Endodermal cell (in vitro differentiated cells): Measurements from ENCODE around the gene ARHGEF40. TPM values are rescaled to one million over a fixed set of nuclear protein-coding genes. Genes with fewer than 3 reads are reported as not detected.

Experiments
- DNase-seq: peaks from one replicate; pipeline ENCODE4 v3.0.0-alpha.2; 2017
- H3K27ac ChIP-seq: 2 replicates; pipeline ENCODE4 v1.5.1; 2013; ENCODE audit warnings: mild to moderate bottlenecking, low read depth, low read length, moderate library complexity
- H3K27me3 ChIP-seq: 2 replicates; pipeline ENCODE4 v1.6.1; 2013; ENCODE audit warnings: mild to moderate bottlenecking, low read length, moderate library complexity; ENCODE audit not compliant: insufficient read depth, control insufficient read depth, poor library complexity, severe bottlenecking
- H3K36me3 ChIP-seq: 2 replicates; pipeline ENCODE4 v1.7.0; 2013; ENCODE audit warnings: mild to moderate bottlenecking, low read length, moderate library complexity; ENCODE audit not compliant: control insufficient read depth, insufficient read depth
- H3K4me1 ChIP-seq: one replicate; pipeline ENCODE4 v1.7.0; 2013; ENCODE audit warnings: low read length; ENCODE audit not compliant: control insufficient read depth, insufficient read depth
- H3K4me3 ChIP-seq: 2 replicates; pipeline ENCODE4 v1.5.1; 2013; ENCODE audit warnings: mild to moderate bottlenecking, low read length, moderate library complexity
- H3K9ac ChIP-seq: 2 replicates; pipeline ENCODE4 v1.6.1; 2013; ENCODE audit warnings: mild to moderate bottlenecking, low read length, moderate library complexity; ENCODE audit not compliant: poor library complexity, severe bottlenecking; ENCODE audit errors: extremely low read depth
- H3K9me3 ChIP-seq: 2 replicates; pipeline ENCODE4 v1.6.1; 2013; ENCODE audit warnings: mild to moderate bottlenecking, low read length, moderate library complexity; ENCODE audit not compliant: control insufficient read depth
- H3K27ac Mint-ChIP-seq: 2 replicates; pipeline ENCODE4 v1.8.0; 2020; ENCODE audit warnings: mixed read lengths
- H3K27me3 Mint-ChIP-seq: 2 replicates; pipeline ENCODE4 v1.8.0; 2021; ENCODE audit warnings: mild to moderate bottlenecking, mixed read lengths; ENCODE audit not compliant: insufficient read depth
- H3K36me3 Mint-ChIP-seq: 2 replicates; pipeline ENCODE4 v1.8.0; 2020; ENCODE audit warnings: low read depth, mixed read lengths
- H3K4me1 Mint-ChIP-seq: 2 replicates; pipeline ENCODE4 v1.8.0; 2020; ENCODE audit warnings: mixed read lengths
- H3K4me3 Mint-ChIP-seq: 2 replicates; pipeline ENCODE4 v1.8.0; 2020; ENCODE audit warnings: mild to moderate bottlenecking, moderate library complexity, mixed read lengths
- H3K9me3 Mint-ChIP-seq: 2 replicates; pipeline ENCODE4 v1.8.0; 2020; ENCODE audit warnings: mild to moderate bottlenecking, mixed read lengths
- WGBS, 2 experiments: methylation state at CpG; one replicate each; pipeline versions ENCODE4 v1.1.5 to v1.1.7; 2013; ENCODE audit warnings: missing lambda C conversion rate in 2 of 2, mixed read lengths in 1 of 2; ENCODE audit not compliant: insufficient coverage in 1 of 2, insufficient read length in 1 of 2; 5-methylcytosine and 5-hydroxymethylcytosine counted together
- total RNA-seq, 2 donors: library from RNA; stranded (reverse); fragmentation: NEBNext Ultra II Directional in 1 of 2; extraction: Animal tissue kit (Norgen Biotek cat#: 25700) in 1 of 2; gene quantifications; 2 replicates in 1 of 2; 3 replicates in 1 of 2; pipeline ENCODE4 v1.2.1, GENCODE V29; 2021
- TF ChIP-seq, protein P1 (sequence below): fragments of 200-600 bp; sonication (generic); conservative IDR thresholded peaks from 2 replicates; pipeline ENCODE4 v1.5.0; 2021; ENCODE audit warnings: antibody characterized with exemption, mild to moderate bottlenecking

ARHGEF40 gene
- total RNA-seq, 2 donors from 2014 or later: 71.1 to 73.5 TPM

DNA sequence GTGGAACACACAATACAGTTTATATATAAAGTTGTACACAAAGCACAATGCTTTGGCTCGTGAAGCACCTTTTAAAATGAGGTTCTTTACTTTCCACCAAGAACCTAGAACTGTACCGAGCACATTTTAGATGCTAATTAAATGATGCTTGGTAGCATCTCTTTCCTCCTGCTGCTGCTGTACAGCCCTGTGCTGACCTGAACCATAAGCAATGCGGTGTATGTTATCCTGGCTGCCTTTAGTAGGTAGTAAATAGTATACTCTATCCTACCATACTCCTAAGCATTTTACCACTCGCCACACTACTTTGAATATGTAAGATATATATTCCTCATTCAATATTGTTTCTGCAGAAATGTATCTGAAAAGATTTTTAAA, 15.3 kb upstream of the ARHGEF40 start:
- H3K4me1 Mint-ChIP-seq: peaks cover 12% of the 10 kb centered on the region
- no peaks in the 10 kb centered on the region for H3K9me3 Mint-ChIP-seq
- no peak overlapping the region for H3K4me3 Mint-ChIP-seq
- H3K27ac Mint-ChIP-seq: no peak overlapping the region
- H3K9me3 ChIP-seq: no peaks in the 10 kb centered on the region
- H3K36me3 ChIP-seq: no peaks in the 10 kb centered on the region
- peaks cover 2% of the 10 kb centered on the region for H3K4me1 ChIP-seq
- no peak overlapping the region for H3K4me3 ChIP-seq
- no peak overlapping the region for H3K27ac ChIP-seq
- no peak overlapping the region for H3K9ac ChIP-seq
- DNase-seq: no peak
- H3K27me3 Mint-ChIP-seq: no peaks in the 10 kb centered on the region
- TF ChIP-seq, protein P1, sequence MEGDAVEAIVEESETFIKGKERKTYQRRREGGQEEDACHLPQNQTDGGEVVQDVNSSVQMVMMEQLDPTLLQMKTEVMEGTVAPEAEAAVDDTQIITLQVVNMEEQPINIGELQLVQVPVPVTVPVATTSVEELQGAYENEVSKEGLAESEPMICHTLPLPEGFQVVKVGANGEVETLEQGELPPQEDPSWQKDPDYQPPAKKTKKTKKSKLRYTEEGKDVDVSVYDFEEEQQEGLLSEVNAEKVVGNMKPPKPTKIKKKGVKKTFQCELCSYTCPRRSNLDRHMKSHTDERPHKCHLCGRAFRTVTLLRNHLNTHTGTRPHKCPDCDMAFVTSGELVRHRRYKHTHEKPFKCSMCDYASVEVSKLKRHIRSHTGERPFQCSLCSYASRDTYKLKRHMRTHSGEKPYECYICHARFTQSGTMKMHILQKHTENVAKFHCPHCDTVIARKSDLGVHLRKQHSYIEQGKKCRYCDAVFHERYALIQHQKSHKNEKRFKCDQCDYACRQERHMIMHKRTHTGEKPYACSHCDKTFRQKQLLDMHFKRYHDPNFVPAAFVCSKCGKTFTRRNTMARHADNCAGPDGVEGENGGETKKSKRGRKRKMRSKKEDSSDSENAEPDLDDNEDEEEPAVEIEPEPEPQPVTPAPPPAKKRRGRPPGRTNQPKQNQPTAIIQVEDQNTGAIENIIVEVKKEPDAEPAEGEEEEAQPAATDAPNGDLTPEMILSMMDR: no peak
- H3K36me3 Mint-ChIP-seq: no peaks in the 10 kb centered on the region
- 97 to 100% methylated on average over 1 to 3 of the region's 4 CpGs for WGBS, 2 experiments
- no peaks in the 10 kb centered on the region for H3K27me3 ChIP-seq

DNA sequence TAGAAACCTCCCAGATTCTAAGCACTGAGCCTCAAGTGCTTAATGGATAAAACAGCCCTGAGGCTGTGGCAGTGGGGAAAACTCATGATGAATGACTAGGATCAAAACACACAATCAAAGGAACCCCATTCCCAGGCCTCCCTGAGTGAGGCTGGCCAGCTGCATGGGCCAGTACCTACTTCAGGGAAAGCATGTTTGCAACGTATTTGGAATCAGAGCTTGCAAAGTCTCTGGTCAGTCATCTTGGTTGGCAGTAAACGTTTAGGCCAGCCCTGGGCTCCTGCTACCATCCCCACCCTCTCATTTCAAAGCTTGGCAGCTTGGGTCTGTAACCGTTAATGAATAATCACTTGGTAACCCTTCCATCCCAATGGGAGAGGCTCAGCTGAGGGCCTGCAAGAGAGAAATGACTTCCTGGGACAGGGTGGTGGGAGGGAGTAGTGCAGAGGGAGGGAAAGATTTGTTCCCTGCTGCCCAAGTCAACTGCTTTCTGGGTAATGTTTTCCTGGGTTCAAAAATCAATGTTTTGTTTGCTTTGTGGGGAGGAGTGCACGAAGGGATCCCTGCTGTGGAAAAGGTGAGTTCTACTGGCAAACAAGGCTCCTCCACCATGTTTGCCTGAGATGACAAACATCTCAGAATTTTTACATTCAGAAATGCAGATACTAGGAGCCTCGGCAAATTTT, 14.5 kb upstream of the ARHGEF40 start:
- Mint-ChIP-seq H3K9me3 (no peaks in the 10 kb centered on the region), H3K4me3 (no peak overlapping the region), H3K36me3 (no peaks in the 10 kb centered on the region), H3K27me3 (no peaks in the 10 kb centered on the region), H3K4me1 (peaks cover 13% of the 10 kb centered on the region), H3K27ac (no peak overlapping the region)
- no peak overlapping the region for H3K27ac ChIP-seq
- no peaks in the 10 kb centered on the region for H3K9me3 ChIP-seq
- WGBS, 2 experiments: 57 to 71% methylated on average over 3 to 5 of the region's 5 CpGs
- no peak overlapping the region for H3K9ac ChIP-seq
- no peaks in the 10 kb centered on the region for H3K27me3 ChIP-seq
- no peak for DNase-seq
- no peaks in the 10 kb centered on the region for H3K36me3 ChIP-seq
- peaks cover 2% of the 10 kb centered on the region for H3K4me1 ChIP-seq
- TF ChIP-seq, protein P1: no peak
- H3K4me3 ChIP-seq: no peak overlapping the region

DNA sequence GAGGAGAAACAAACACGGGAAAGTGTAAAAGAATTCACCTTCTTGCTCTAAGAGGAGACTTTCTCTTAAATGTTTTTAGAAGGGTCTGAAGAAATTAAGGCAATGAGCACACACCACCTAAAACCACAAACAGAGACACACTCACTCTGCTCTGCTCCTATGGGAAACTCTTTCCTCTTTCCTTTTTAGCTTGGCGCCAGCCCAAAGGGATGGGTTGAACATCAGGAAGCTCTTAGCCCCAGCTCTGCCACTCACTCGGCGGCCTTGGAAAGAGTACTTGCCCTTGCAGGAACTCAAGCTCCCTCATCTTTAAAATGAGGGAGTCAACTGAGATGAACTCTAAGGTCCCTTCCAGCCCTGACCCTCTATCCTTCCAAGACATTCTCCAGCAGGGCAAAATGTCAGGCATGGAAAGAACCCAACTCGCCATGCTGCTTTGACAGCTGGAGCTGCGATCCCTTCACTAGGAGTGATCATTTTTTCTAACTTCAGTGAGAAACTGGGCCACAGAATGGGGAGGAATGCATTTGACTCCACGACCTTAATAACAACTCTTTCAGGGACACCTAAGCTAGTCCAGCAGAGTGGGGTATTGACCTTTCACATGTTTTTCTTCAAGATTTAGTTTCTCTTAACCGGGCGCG, 13.5 kb upstream of the ARHGEF40 start:
- Histone ChIP-seq H3K36me3 (no peaks in the 10 kb centered on the region), H3K4me1 (peaks cover 2% of the 10 kb centered on the region), H3K4me3 (no peak overlapping the region), H3K9me3 (no peaks in the 10 kb centered on the region), H3K27ac (no peak overlapping the region), H3K27me3 (no peaks in the 10 kb centered on the region), H3K9ac (no peak overlapping the region)
- Mint-ChIP-seq H3K4me1 (peaks cover 18% of the 10 kb centered on the region), H3K27ac (no peak overlapping the region), H3K36me3 (no peaks in the 10 kb centered on the region), H3K27me3 (no peaks in the 10 kb centered on the region), H3K9me3 (no peaks in the 10 kb centered on the region), H3K4me3 (no peak overlapping the region)
- DNase-seq: no peak
- TF ChIP-seq, protein P1: no peak
- WGBS, 2 experiments: 93 to 94% methylated on average over 6 to 10 of the region's 10 CpGs
